Embryonic facial prominence (tissue), 1 donor: Measurements from ENCODE around the gene TCEANC.
"Not testable (repeated sequence)": the region's sequence is repeated elsewhere in the genome, so short reads cannot be mapped to it uniquely, and the experiment has no call there.

ENCODE experiments used
- DNase-seq: peaks from one replicate; pipeline ENCODE4 v3.0.0-alpha.2; 2016; ENCODE audit errors: extremely low spot score

Gene TCEANC

DNA sequence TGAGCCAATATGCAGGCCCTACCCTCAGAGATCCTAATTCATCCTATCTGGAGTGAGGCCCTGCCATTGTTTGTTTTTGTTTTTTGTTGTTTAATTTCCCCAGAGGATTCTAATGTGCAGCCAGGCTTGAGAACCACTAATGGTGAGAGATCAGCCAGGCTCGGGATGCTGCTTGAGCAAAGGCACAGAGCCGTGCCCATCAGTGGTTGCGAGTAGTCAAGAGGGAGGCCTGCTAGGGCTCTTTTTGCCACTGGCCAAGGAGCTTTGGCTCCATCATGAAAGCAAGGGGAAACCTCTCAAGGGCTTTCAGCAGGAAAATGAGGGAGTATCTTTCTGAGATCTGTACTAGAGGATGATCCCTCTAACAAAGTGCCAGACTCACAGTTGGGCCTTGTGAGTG lies 2.7 kb downstream of the TCEANC start:
- DNase-seq, result no peak

- no peak for DNase-seq
Observed at GRCh38 chrX:13658602-13659001, 5.7 kb downstream of the TCEANC start.

GRCh38 chrX:13659063-13659462 lies 6.1 kb downstream of the TCEANC start:
- no peak for DNase-seq

- no peak for DNase-seq
Observed at GRCh38 chrX:13661735-13662288, 8.9 kb downstream of the TCEANC start.

- DNase-seq, result no peak
Observed at GRCh38 chrX:13662355-13662791, 9.4 kb downstream of the TCEANC start.

DNA sequence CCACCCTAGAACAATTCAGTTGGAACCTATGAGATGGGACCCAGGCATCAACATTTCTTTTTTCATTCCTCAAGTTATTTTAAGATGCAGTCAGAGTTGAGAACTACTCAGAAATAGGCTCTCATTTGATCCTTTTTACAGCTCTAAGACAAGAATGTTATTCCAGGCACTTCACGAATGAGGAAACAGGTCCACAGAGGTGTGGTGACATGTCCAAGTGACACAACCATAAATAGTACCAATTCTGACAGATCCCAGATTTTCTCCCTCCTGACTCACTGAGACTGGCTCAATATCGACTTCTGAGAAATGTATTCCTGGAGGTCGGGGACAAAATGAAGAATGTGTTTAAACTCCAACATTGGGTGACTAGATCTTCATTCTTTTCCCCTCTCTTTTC lies 11.1 kb downstream of the TCEANC start:
- DNase-seq, result no peak

DNA sequence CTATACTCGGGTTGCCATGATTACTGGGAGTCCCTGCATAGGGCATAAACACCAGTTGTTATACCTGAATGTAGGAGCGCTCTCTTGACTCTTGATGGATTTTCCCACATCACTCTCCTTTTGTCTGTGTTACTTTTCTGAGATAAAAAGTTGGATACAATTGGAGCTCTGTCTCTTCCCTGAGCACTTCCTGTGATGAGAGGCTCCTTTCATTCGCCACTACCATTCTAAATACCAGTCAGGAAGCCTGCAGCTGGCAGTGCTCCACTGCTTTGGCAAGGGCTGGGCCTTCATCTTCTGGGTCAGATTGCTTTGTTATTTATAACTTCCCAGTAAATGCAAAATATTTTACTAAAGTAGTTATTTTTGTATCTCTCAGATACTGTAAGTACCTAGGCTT lies 13.9 kb downstream of the TCEANC start:
- DNase-seq, result no peak

DNA sequence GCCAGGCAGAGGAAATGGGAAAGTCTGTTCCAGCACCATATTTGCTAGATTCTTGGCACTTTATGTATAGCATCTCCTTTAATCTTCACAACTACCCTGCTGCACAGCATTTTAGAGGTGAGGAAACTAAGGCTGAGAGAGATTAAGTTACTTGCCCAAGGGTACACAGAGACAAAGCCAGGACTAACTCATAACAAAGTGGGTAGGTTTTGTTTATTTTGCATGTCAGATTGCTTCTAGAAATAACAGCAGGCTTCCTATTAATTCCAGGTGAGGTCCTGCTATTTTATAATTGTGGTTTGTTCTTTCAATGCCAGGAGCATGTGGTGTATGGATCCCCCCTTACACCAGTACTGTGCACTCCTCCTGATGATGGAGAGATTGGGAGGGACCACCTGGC lies 15.0 kb downstream of the TCEANC start:
- no peak for DNase-seq

GRCh38 chrX:13669246-13669737 lies 16.4 kb downstream of the TCEANC start:
- DNase-seq, result no peak

GRCh38 chrX:13669755-13670154 lies 16.8 kb downstream of the TCEANC start:
- not testable (repeated sequence) for DNase-seq

GRCh38 chrX:13670197-13670596 lies 17.3 kb downstream of the TCEANC start:
- DNase-seq, result no peak

GRCh38 chrX:13673016-13673415 lies 20.1 kb downstream of the TCEANC start:
- DNase-seq, result no peak

GRCh38 chrX:13676885-13677284 lies 23.9 kb downstream of the TCEANC start:
- DNase-seq, result no peak

DNA sequence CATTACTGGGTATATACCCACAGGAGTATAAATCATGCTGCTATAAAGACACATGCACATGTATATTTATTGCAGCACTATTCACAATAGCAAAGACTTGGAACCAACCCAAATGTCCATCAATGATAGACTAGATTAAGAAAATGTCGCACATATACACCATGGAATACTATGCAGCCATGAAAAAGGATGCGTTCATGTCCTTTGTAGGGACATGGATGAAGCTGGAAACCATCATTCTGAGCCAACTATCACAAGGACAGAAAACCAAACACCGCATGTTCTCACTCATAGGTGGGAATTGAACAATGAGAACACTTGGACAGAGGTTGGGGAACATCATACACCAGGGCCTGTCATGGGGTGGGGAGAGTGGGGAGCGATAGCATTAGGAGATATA lies 26.8 kb downstream of the TCEANC start:
- not testable (repeated sequence) for DNase-seq

- no peak for DNase-seq
Observed at GRCh38 chrX:13681595-13681994, 28.7 kb downstream of the TCEANC start.

GRCh38 chrX:13684361-13684760 lies 31.4 kb downstream of the TCEANC start:
- no peak for DNase-seq

GRCh38 chrX:13685126-13685763 lies 32.3 kb downstream of the TCEANC start:
- DNase-seq, result no peak

- DNase-seq, result no peak
Observed at GRCh38 chrX:13687203-13687602, 34.3 kb downstream of the TCEANC start.

GRCh38 chrX:13688384-13688957 lies 35.5 kb downstream of the TCEANC start:
- no peak for DNase-seq

DNA sequence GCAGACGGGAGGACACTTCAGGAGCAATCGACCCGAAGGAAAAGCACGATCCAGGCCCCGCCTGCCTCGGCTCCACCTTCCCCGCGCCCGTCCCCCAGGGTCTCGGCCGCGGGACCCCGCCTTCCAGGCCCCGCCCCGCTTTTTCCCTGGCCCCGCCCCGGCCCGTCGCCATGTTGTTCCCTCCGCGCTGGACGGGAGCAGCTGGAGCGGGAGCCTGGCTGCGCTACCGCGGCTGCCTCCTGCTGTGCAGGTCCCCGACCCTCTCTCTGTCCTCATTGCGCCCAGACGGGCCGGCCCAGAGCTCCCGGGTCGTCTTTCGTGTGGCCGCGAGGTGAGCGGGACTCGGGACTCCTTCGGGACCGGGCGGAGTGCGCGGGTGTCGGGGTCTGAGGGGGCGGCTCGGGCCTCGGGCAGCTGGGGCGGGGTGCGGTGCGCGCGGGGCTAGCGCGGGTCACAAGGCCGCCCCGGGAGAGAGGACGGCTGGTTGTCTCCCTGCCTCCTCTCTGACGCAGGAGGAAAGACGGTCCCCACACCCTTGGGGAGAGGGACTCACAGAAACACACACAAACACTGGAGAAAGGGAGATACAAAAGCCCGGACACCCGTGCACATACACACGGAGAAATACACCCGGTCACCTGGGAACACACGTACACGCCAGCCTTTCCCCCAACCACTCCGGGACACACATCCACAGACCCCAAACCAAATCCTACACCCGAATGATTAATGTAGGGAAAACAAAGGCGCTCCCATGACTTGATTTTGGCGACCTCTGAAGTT lies 36.2 kb downstream of the TCEANC start, which contains the start of gene RAB9A:
Gene RAB9A, plus strand, starts transcription at position 171 of the 783 bp plus-strand sequence. CDS start 19,619 bp downstream, outside the sequence.
- peak; percentile 42 for DNase-seq

DNA sequence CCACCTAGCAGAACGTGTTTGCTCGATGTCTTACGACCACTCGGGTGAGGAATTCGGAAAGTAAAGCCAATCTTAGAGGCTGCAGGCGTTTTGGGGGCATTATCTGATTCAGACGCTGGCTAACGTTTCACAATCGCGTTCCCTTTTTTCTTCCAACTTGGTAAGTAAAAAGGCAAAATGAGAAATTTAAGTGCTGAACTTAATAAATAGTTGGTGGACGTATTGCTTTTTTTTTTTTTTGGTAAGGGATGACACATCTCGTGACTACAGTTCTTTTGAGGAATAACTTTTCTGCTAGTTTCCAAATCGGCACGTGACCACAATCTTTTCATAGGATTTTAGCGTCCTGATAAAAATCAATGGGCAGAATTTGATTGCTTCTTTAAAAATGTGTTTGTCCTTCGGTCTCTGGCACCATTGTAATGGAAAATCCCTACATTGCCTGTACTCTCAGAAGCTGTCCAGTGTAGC lies 36.8 kb downstream of the TCEANC start:
- DNase-seq, result no peak

DNA sequence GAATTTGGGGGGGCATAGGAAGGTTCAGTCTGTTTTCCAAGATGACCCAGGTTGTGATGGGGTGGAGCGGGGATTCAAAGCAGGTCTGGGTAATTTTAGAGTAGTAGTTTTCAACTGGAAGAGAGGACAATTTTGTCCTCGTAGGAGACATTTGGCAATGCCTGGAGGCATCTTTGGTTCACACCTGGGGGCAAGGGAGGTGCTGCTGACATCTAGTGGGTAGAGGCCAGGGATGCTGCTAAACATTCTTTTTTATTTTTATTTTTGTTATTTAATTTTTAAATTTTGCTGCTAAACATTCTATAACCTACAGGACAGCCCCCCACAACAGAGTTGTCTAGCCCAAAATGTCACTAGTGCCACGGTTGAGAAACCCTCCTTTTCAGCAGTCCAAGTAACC lies 37.9 kb downstream of the TCEANC start:
- no peak for DNase-seq
